ENCODE measurements around the gene LYAR.
A peak's percentile ranks its signal among the peaks of the same experiment; 100 is the strongest.

LYAR gene

DNA sequence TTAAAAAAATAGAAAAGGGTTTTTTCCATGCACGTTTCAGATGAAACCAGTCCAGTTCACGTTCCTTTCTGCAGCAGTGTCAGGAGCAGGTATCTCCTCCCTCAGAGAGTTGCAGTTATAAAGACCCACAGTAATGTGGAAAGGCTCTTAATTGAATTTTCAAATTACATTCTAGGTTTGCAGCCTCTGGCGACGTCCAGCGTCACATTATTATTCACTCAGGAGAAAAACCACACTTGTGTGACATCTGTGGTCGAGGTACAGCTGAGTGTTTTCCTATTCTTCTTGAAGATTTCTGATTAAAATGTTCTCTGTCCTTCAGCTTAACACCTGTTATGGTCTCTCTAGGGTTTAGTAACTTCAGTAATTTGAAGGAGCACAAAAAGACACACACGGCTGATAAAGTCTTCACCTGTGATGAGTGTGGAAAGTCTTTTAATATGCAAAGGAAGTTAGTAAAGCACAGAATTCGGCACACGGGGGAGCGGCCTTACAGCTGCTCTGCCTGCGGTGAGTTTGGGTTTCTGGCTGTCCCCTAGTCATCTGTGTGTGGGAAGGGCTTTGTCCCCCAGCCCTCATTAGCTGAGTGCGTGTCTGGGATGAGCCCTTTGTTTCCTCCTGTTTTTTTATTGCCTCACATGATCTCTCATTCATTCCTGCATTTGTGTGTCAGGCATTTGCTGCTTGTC, 25.7 kb upstream of the LYAR start:
- no peak for DNase-seq

DNA sequence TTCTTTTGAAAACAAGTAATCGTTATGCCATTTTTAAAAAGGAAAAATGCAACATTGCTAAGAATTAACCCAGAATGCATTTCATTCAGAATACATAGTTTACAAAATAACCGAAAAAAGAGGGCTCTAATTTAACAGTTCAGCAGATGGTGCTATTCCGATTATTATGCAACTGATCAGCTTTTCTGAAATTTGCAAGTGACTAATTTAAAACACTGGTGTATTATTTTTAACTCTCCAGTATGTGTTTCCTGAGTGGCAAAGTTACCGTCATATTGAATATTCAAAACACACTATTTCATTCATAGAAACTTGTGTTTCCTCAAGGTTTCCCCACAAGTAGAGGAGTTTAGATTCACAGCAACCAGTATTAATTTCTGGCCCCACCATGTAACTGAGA, 21.2 kb upstream of the LYAR start:
- DNase-seq, result no peak

DNA sequence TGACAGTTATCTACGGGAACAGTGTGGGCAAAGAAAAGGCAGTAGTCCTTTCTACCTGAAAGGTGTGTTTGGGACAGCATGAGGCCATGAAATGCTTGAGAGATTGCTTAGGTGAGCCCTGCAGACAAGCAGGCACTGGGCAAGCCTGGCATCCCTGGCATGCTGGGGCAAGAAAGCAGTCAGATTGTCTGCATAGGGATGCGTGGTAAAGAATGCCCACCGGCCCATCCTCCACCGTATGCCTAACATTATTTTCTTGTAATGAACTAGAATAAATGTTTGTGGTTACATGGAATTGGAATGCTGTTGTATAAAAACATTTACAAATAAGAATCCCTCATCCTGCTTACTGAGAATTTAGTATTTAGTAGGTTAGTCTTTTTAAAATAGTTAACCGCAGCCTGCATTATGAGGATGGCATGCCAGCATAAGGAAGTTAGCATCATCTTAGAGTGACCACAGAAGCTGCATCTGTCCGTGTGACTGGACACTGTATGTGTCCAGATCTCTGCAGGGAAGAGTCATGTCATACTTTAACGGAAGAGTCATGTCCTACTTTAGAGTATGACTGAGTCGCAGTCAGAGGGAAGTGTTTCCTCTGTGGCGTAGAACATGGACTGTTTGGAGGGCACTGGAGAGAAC, 19.0 kb upstream of the LYAR start:
- no peak for DNase-seq

DNA sequence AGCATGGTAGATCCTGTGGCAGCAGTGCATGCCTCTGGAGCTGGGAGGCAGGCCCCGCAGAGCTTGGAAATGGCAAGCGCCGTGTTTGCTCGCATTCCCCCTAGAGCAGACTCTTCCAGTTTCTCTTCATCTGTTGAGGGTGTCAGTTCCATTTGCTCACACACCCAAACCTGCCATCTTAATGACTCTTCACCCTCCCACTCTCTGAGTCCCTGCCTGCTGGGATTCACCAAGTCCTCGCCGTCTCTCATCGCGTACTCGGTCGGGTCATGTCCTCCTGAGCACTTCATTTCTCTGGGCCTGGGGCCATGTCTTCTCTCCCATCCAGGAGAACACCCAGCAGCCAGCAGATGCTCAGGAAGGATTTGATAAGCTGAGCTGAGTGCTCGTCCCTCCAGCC, 17.0 kb upstream of the LYAR start:
- no peak for DNase-seq

DNA sequence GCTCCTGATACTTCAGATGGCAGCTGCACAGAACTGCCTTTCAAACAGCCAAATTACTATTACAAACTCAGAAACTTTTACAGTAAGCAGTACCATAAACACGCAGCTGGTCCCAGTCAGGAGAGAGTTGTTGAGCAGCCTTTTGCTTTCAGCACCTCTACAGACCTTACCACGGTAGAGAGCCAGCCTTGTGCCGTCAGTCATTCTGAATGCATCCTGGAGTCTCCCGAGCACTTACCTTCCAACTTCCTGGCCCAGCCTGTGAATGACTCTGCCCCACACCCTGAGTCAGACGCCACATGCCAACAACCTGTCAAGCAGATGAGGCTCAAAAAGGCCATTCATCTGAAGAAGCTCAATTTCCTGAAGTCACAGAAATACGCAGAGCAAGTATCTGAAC, 12.5 kb upstream of the LYAR start:
- DNase-seq, result no peak

DNA sequence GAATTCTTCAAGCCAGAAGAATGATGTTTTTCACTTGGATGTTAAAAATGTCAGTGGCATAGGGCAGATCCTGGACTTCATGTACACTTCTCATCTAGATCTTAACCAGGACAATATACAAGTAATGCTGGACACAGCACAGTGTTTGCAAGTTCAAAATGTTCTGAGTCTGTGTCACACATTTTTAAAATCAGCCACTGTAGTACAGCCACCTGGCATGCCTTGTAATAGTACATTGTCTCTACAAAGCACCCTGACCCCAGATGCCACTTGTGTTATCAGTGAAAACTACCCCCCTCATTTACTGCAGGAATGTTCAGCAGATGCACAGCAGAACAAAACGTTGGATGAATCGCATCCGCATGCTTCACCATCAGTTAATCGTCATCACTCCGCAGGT, 12.0 kb upstream of the LYAR start:
- DNase-seq, result no peak

DNA sequence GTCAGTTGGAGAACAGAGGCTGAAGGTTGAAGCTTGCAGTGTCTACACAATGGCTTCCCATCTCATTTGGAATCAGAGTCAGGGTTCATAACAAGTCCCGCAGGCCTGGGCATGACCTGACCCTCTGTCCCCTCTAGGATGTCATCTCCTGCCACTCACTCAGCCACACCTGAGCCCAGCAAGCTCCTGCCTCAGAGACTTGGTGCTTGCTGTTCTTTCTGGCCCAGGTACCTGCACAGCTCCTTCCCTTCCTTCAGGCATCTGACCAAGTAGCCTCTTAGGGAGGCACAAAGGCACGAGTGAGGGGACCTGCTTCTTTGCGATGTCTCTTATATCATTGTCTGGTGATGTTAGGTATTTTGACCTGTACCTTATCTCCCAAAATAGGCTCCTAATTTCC, 9.1 kb upstream of the LYAR start:
- DNase-seq, result no peak

DNA sequence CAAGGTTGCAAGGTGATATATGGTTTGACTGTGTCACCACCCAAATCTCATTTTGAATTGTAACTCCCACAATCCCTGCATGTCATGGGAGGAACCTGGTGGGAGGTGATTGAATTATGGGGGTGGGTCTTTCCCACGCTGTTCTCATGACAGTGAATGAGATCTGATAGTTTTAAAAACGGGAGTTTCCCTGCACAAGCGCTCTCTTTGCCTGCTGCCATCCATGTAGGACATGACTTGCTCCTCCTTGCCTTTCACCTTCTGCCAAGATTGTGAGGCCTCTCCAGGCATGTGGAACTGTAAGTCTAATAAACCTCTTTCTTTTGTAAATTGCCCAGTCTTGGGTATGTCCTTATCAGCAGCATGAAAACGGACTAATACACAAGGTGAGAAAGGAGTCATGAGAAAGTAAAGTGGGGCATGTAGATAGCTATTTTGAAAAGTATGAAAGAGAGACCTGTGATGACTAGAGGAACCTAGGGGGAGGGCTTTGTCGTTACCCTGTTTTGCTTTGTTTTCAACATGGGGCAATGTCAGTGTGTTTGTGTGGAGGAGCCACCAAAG, 6.4 kb upstream of the LYAR start:
- DNase-seq, result no peak

DNA sequence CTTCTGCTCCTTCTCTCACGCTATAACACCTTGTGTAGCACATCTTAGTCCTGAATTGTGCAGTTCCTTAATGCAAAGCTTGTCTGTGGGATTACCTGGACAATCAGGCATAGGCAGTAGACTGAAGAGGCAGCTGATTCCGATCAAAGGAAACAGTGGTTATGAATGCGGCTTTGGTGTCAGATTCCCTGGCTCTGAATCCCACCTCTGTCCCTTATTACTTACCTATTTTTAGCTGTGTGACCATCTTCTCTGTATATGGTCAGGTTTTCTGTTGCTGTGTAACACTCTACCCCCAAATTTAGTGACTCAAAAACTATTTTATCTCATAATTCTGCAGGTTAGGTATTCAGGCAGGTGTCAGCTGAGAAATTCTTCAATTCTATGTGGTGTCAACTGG, 3.3 kb upstream of the LYAR start:
- no peak for DNase-seq

DNA sequence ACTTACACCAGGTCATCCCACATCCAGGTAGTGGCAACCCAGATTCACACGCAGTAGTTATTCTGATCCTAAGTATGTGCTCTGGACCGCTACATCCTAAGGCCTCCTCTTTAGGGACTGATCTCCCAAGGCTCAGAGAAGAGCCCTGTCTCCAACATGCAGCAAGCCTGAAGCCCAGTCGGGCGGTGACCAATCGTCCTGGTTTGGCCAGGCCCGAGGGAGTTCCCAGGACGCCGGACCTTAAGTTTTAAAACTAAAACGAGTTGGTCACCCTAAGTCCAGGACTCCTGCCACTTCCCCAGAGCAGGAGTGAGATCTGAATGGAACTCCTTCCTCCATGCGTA, 385 bp downstream of the LYAR start:
- no peak for DNase-seq

DNA sequence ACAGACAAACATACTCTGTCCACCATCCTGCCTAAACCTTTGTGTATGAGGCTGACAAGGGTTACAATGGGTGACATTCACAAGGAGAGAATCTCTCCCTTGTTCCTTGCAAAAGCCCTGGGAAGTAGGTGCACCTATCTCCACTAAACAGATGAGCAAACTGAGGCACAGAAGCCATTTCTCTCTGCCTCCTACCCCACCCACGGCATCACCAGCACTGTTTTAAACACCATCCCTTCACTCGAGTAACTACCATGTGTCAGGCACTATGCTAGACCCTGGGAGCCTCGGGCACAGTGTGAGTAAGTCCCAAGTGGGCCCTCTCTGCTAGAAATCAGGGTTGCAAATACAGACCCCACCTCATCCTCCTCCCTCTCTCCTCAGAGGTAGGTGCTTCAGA, 899 bp downstream of the LYAR start:
- DNase-seq, result no peak

DNA sequence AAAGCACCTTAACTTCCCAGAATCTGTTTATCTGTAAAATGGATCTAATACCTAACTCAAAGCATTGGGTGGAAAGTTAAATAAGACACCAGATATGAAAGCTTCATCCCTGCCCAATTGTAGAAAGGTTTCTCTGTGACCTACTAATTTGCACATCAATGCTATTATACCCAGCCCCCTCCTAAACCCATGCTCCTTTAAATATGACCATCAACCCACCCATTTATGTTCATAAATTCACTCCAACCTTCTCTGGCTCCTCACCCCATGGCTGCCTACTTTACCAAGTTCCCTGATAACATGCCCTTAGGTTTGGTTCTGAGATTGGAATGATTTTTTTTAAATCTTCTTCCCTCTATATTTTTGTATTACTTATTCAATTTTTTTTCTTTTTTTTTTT, 1.9 kb downstream of the LYAR start:
- no peak for DNase-seq

DNA sequence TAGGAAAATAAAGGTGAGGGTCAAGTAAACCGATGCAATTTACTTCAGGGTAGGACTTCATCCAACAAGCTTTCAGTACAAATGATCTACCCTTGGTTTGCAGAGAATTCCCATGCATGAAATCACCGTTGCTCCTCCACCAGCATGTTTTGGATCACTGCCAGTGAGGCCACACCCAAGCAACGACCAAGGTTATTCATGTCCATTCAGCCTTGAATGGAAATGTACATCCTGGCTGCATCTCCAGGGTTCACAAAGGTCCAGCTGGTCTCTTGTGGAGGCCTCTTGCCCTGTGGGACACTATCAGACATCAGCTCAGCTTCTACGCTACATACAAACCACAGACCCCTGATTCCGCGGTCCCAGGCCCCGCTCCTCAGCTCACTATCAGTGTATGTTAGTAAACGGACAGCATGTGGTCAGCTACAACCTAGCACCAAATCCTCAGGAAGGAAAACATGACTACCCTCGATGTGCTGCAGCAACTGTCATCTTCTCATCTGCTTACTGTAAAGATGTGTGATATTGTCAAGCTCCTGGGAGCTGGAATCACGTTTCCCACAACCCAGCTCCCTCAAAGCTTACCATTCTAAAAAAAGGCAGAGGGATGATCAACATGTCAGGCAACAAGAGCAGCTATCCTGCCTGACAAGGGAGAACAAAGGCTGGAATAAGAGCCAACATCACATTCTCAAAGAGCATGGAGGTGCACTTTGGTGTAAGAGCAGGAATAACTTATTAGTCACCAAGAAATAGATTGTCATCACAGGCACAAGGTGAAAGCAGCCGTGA, 4.9 kb downstream of the LYAR start:
- DNase-seq, result no peak

DNA sequence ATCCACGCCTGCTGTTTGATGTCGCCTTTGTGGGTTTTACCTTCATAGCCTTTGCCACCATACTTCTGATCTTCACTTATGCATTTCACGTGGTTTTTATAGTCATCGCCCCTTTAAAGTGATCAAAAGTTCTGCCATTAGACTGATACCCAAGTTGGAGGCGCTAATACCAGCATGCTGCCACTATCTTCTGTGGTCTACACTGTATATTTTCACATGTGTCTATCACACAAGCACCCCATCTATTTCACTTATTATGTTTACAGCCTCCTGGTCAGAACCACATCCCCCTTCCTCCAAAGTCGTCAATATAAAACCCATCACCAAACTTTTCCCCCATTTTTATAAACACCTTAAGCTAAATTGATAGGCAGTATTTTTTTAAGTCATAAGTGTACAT, 8.2 kb downstream of the LYAR start:
- no peak for DNase-seq

DNA sequence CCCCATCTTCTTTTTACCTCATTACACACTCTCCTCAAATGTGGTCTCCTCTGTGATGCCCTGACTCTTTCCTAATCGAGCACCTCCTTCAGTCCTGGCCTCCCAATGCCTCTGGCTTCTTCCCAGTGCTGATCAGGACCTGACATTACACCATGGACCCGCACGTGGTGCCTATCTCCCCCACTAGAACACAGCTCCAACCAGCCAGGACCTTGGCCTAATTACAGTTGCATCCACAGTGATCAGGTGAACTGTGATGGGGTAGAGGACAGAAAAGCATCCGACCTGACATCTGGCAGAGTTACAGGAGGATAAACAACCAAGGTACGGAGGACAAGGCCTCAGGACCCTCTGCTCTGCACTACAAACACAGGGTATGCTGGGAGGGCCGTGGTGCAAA, 12.4 kb downstream of the LYAR start:
- no peak for DNase-seq

DNA sequence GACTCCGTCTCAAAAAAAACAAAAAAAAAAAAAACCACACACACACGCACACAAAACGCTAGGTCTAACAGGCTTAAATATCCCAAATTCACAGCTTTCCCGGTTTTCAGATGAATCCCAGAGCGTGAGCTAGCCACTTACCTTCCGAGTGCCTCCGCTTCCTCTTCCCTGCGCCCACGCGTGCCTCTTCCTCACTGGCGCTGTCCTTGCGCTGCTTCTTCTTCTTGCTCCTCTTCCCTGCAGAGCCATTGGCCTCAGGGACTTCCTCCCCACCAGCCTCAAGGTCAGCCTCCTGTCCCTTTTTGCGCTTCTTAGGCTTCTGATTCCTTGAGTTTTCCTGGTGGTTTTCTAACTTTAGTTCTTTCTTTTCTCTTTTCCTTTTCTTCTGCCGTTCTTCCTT, 15.7 kb downstream of the LYAR start:
- no peak for DNase-seq

DNA sequence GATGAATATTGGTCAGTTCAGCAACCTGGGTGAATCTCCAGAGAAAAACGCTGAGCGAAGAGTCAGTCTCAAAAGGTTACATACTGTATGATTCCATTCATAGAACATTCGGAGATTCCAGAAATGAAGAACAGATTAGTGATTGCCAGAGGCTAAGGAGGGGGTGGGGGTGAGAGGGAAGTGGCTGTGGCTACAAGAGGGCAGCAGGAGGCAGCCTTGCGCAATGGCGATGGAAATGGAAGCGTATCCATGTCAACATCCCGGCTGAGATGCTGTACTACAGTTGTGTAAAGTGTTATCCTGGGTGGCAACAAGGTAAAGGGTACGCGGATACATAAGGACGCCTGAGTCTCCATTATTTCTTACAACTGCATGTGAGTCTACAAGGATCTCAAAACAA, 18.0 kb downstream of the LYAR start:
- DNase-seq, result no peak

DNA sequence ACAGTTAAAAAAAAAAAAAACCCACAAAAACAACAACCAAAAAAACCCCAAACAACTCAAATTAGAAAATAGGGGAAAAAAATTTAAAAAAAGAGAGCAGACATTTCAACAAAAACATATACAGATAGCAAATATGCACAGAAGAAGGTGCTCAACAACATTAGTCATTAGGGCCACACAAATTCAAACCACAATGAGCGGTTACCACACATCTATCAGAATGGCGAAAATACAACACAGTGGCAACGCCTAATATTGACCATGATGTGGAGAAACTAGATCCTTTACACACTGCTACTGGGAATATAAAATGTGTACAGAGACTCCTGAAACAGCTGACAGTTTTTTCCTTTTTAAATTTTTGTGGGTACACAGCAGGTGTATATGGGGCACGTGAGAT, 19.4 kb downstream of the LYAR start:
- no peak for DNase-seq

DNA sequence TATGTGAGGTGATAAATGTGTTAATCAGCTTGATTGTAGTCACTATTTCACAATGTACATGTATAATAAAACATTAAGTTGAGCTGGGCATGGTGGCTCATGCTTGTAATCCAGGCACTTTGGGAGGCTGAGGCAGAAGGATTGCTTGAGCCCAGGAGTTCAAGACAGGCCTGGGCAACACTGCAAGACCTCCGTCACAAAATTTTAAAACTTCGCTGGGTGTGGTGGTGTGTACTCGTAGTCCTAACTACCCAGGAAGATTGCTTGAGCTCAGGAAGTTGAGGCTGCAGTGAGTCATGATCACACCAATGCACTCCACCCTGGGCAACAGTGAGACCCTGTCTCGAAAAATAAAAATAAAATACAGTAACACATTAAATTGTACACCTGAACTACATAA, 20.1 kb downstream of the LYAR start:
- DNase-seq, result peak in 2 of 5 experiments; percentile 11 to 68

DNA sequence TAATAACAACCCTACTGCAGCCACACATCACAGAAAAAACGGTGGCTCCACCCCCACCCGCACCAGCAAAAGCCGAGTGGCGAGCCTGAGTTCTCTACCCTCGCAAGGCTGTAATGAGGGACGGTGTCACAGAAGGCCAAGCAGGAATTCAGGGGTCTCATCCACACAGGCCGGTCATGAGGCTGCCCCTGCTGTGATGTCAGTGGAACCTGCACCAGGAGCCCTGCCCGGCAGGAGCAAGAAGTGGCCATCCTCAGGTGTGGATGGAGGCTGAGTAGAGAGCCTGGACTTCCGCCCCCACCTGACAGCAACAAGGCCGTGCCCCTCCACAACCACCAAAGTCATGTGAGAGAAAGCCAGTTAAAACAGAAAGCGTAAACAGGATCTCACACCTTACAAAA, 20.6 kb downstream of the LYAR start:
- DNase-seq, result peak in 2 of 5 experiments; percentile 28 to 81

DNA sequence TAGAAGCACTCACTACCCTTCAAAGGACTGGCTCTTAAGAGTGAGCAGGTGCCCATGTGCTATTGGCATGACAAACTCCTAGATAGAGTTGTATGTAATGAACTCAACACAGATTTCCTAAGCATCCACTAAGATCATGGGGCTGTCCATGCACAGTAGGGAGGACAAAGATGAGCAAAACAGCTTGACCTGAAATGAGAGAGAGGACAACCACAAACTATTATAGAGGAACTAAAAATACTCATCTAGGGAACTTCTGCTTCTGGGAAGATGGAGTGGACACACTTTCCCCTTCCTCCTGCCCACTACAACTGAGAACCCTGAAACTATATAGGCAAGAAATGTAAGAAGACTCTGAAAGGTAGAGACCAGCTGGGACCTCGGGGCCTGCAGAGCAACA, 21.2 kb downstream of the LYAR start:
- DNase-seq, result no peak

DNA sequence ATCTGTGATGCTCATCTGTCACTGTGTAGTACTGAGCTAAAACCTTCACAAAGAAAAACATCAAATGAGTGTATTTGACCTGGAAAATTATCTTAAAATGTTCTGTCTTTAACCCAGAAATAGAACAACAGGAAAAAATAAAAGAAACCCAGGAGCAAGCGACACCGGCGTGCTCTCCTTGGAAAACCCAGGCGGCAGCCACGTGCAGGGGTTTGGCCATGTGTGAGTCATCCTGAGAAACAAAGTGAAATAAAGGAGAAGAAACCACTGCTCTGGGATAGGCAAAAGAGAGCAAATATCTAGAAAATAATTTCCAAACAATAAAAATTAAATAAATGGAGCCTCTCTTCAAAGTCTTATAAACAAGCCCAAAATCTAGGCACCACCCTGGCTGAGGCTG, 22.0 kb downstream of the LYAR start:
- DNase-seq, result no peak

DNA sequence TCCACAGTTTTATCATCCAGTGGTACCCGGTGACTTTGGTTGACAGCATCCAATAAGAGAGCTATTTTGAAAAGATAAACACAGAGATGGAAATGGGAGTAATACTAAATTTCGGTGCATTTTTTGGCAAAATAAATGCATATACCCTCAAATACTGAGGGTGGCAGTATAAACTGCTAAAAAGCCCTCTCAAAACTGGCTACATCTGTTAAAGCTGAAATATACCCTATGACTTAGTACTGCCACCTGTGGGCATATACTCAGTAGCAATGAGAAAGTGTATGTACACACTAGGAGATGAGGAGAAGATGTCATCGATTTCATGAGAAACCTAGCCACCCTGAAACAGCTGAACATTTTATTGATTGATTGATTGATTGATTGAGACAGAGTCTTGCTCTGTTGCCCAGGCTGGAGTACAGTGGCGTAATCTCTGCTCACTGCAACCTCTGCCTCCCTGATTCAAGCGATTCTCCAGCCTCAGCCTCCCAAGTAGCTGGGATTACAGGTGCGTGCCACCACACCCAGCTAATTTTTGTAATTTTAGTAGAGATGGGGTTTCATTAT, 29.7 kb downstream of the LYAR start:
- peak in 2 of 5 experiments; percentile 63 to 66 for DNase-seq
